Ishikawa (cell line): ENCODE data around the gene TRPC3.

Source experiments
- CEBPB ChIP-seq: IDR thresholded peaks from 2 replicates; pipeline ENCODE4 v1.6.1; 2012
- EP300 ChIP-seq: IDR thresholded peaks from 2 replicates; pipeline ENCODE4 v1.6.1; 2012; ENCODE audit warnings: borderline replicate concordance
- FOXM1 ChIP-seq: IDR thresholded peaks from 2 replicates; pipeline ENCODE4 v1.6.1; 2012; ENCODE audit warnings: low read depth, borderline replicate concordance
- NFIC ChIP-seq: IDR thresholded peaks from 2 replicates; pipeline ENCODE4 v1.6.1; 2012
- TCF12 ChIP-seq: IDR thresholded peaks from 2 replicates; pipeline ENCODE4 v1.6.1; 2012; ENCODE audit warnings: low read depth

DNA sequence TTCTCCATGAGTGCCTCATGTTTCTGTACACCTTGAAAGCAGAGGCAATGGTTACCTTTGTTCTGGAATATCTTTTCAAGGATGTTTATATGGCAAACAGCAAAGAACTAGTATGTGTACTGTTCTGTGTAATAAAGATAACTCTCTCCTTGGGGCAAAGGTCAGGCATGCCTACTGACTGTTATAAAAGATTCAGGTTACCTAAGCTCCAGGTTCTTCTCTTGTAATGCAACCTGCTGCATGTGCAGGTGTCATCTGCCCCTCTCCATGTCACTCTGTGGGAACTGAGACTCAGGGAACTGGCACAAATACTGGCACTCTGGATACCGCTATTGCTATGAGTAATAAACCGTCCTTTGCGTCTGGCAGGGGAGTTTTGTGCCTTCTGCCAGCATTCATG is 5.4 kb upstream of the TRPC3 start:
- TF ChIP-seq TCF12 (no peak), FOXM1 (no peak), EP300 (no peak), NFIC (no peak), CEBPB (no peak)
